WERI-Rb-1 (cell line): ENCODE data around the gene MYOM3.

ENCODE experiments used
- DNase-seq: peaks from one replicate; pipeline ENCODE4 v3.0.0-alpha.2; 2020
- H3K27ac ChIP-seq: fragments of 250-450 bp; sonication (Bioruptor Pico); 2 replicates; pipeline ENCODE4 v1.5.1; 2020; ENCODE audit warnings: mild to moderate bottlenecking, moderate library complexity
- H3K27me3 ChIP-seq: fragments of 250-450 bp; sonication (Bioruptor Pico); 2 replicates; pipeline ENCODE4 v1.5.1; 2021; ENCODE audit warnings: mild to moderate bottlenecking, low read depth, moderate library complexity; ENCODE audit not compliant: insufficient read depth, severe bottlenecking
- H3K36me3 ChIP-seq: fragments of 250-450 bp; sonication (Bioruptor Pico); 2 replicates; pipeline ENCODE4 v1.5.1; 2020; ENCODE audit warnings: mild to moderate bottlenecking, moderate library complexity
- H3K4me3 ChIP-seq: 2 replicates; pipeline ENCODE4 v1.5.1; 2011; ENCODE audit warnings: low read depth, mild to moderate bottlenecking, control low read depth, low read length
- H3K9me3 ChIP-seq: fragments of 250-450 bp; sonication (Bioruptor Pico); 2 replicates; pipeline ENCODE4 v1.5.1; 2021; ENCODE audit warnings: mild to moderate bottlenecking, moderate library complexity; ENCODE audit not compliant: severe bottlenecking
- TF ChIP-seq, protein P1 (sequence below): IDR thresholded peaks from 2 replicates; pipeline ENCODE4 v1.5.1; 2011; ENCODE audit warnings: low read depth, mild to moderate bottlenecking, control low read depth, inconsistent platforms, low read length

MYOM3 gene

DNA sequence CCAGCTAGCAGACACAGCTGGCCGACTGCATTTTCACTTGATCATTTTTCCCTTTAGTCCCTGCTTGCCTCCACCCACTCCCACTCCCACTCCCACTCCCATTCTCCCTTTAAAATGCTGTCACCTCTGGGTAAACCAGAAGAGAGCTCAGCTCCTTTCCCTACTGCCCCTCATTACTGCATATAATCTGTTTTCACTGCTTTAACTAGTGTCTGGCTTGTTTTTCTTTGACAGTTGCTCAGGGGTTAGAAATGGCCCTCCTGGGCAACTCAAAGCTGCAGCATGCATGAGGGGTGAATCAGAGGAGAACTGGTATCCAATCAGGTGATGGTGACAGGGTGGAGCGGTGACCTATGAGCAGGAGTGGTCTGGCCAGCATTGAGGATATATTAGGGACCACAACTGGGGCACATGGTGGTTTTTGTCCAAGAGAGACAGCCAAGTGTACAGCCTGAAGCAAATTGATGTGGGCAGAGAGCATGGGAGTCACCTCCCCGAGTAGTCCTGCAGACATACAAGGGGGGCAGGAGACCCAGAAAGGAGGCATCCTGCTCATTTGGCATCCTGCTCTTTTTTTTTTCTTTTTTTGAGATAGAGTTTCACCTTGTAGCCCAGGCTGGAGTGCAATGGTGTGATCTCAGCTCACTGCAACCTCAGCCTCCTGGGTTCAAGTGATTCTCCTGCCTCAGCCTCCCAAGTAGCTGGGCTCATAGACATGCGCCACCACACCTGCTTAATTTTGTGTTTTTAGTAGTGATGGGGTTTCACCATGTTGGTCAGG is 89.2 kb downstream of the MYOM3 start:
- Histone ChIP-seq H3K27me3 (no peaks in the 10 kb centered on the region), H3K36me3 (no peaks in the 10 kb centered on the region), H3K9me3 (no peaks in the 10 kb centered on the region), H3K4me3 (no peak overlapping the region), H3K27ac (no peak overlapping the region)
- DNase-seq, result no peak
- TF ChIP-seq, protein P1, sequence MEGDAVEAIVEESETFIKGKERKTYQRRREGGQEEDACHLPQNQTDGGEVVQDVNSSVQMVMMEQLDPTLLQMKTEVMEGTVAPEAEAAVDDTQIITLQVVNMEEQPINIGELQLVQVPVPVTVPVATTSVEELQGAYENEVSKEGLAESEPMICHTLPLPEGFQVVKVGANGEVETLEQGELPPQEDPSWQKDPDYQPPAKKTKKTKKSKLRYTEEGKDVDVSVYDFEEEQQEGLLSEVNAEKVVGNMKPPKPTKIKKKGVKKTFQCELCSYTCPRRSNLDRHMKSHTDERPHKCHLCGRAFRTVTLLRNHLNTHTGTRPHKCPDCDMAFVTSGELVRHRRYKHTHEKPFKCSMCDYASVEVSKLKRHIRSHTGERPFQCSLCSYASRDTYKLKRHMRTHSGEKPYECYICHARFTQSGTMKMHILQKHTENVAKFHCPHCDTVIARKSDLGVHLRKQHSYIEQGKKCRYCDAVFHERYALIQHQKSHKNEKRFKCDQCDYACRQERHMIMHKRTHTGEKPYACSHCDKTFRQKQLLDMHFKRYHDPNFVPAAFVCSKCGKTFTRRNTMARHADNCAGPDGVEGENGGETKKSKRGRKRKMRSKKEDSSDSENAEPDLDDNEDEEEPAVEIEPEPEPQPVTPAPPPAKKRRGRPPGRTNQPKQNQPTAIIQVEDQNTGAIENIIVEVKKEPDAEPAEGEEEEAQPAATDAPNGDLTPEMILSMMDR, result no peak

DNA sequence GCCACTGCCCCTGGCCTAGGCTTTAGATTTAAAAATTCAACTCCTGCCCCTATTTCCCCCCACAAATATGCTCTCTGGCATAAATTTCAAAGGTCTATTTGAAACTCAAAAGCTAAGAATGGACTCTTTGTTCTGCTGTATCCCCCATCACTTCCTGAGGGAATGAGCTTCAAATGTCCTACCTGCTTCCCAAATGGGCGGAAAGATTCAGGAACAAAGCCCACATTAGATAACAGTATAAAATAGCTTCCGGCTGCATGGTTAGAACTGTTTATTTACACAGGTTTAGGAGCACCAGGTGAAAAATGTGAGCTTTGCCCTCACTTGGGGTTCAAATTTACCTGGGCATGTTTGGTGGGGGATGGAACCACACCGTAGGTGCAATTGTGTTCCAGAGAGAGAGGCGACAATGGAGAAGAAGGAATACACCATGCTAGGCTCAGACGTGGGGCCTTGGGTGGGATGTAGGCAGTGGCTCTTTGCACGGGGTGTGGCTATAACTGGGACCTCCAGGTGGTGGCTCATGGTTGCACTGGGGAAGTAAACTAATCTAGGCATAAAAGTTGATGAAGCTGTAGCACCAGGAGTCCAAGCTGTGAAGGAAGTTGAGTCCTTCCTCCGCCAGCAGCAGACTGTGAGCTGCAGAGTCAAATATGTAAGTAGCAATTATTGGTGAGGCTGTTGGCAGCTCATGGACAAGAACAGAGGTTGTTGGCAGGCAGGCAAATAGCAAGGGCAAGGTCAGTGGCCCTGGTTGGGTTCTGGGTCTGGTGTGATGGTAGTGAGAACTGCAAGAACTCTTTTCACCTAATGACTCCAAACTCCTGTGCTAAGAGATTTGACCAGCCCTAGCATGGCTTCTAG is 90.3 kb downstream of the MYOM3 start:
- TF ChIP-seq, protein P1, result no peak
- DNase-seq, result no peak

GRCh38 chr1:24020470-24020869 is 91.5 kb downstream of the MYOM3 start:
- no peaks in the 10 kb centered on the region for H3K9me3 ChIP-seq
- no peaks in the 10 kb centered on the region for H3K36me3 ChIP-seq
- no peak overlapping the region for H3K4me3 ChIP-seq
- no peak for DNase-seq
- H3K27ac ChIP-seq, result no peak overlapping the region
- TF ChIP-seq, protein P1, result no peak
- H3K27me3 ChIP-seq, result no peaks in the 10 kb centered on the region

More for the DNA sequence above, 90.3 kb downstream of the MYOM3 start:
- H3K36me3 ChIP-seq, result no peaks in the 10 kb centered on the region
- no peak overlapping the region for H3K27ac ChIP-seq
- H3K27me3 ChIP-seq, result no peaks in the 10 kb centered on the region
- H3K4me3 ChIP-seq, result no peak overlapping the region
- H3K9me3 ChIP-seq, result no peaks in the 10 kb centered on the region

- no peaks in the 10 kb centered on the region for H3K36me3 ChIP-seq
- H3K4me3 ChIP-seq, result no peak overlapping the region
- H3K9me3 ChIP-seq, result no peaks in the 10 kb centered on the region
- TF ChIP-seq, protein P1, result no peak
- H3K27ac ChIP-seq, result no peak overlapping the region
- DNase-seq, result no peak
- no peaks in the 10 kb centered on the region for H3K27me3 ChIP-seq
Observed at GRCh38 chr1:24020025-24020424, 91.9 kb downstream of the MYOM3 start.

- H3K27ac ChIP-seq, result no peak overlapping the region
- H3K36me3 ChIP-seq, result no peaks in the 10 kb centered on the region
- DNase-seq, result no peak
- H3K4me3 ChIP-seq, result no peak overlapping the region
- TF ChIP-seq, protein P1, result no peak
- no peaks in the 10 kb centered on the region for H3K27me3 ChIP-seq
- H3K9me3 ChIP-seq, result no peaks in the 10 kb centered on the region
Observed at GRCh38 chr1:24018611-24019580, 93.0 kb downstream of the MYOM3 start.
